Measurements from ENCODE around the gene SELENOI.

DNA sequence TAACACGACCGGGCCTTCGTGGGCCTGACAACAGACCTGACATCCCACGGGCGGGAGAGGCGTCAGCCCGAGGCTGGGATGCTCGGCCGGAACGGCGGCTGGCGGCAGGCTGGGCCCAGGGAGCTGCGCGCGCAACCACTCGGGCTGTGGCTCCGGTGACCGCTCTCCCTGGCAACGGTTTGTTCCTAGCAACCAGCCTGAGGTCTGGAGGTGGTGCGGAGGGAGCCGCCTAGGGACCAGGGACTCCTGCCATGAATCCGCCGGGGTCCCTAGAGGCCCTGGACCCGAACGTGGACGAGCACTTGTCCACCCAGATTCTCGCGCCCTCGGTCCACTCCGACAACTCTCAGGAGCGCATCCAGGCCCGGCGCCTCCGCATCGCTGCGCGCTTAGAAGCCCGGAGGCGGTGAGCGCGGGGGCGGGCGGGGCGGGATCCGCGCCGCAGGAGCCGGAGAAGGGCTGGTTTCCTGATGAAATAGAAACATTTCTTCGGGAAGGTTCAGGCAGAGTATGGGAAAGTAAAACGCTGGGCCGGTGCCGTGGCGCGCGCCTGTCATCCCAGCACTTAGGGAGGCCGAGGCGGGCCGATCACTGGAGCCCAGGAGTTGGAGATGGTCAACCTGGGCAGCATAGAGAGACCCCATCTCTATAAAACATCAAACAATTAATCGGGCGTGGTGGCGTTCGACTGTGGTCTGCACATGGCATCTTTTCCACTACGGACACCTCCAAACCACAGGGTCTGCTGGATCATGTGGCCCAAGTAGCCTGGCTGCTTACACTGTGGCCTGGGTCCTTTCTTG lies 56.0 kb downstream of the SELENOI start, which contains the start of gene DRC1:
- TF ChIP-seq, protein P1, sequence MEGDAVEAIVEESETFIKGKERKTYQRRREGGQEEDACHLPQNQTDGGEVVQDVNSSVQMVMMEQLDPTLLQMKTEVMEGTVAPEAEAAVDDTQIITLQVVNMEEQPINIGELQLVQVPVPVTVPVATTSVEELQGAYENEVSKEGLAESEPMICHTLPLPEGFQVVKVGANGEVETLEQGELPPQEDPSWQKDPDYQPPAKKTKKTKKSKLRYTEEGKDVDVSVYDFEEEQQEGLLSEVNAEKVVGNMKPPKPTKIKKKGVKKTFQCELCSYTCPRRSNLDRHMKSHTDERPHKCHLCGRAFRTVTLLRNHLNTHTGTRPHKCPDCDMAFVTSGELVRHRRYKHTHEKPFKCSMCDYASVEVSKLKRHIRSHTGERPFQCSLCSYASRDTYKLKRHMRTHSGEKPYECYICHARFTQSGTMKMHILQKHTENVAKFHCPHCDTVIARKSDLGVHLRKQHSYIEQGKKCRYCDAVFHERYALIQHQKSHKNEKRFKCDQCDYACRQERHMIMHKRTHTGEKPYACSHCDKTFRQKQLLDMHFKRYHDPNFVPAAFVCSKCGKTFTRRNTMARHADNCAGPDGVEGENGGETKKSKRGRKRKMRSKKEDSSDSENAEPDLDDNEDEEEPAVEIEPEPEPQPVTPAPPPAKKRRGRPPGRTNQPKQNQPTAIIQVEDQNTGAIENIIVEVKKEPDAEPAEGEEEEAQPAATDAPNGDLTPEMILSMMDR (IDR thresholded peaks at IDR 0.05): no peak
- no peak for TF ChIP-seq POLR2A (IDR thresholded peaks at IDR 0.05)
